AG09319 (cell line): ENCODE measurements around the gene ELOA.

Source experiments
- DNase-seq: peaks from one replicate; pipeline ENCODE4 v3.0.0-alpha.2; 2010; ENCODE audit warnings: low read depth; ENCODE audit errors: extremely low read depth
- CTCF ChIP-seq: IDR thresholded peaks from 2 replicates; pipeline ENCODE4 v1.5.1; 2011; ENCODE audit warnings: low read depth, mild to moderate bottlenecking, inconsistent platforms, low read length, moderate library complexity

The ELOA gene

GRCh38 chr1:23806280-23806679 is 63.0 kb downstream of the ELOA start:
- no peak for TF ChIP-seq CTCF
- DNase-seq, result no peak

DNA sequence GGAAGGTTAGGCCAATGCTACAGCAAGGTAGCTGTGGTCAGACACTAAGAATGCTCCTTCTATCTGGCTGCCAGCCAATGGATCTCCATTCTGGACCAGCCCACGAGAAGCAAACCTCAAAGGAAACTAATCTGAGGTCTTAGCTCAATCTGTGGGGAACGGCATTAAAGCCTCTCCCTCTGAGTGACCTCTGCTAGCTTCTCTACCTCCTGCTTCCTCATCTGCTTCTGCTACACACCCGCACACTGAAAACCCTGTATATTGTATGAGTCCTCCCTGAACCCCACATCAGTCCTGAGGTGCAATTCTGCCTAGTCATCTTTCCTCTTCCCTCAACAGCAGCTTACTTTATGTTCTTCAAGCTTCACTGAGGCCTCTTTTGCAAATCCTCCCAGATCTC is 64.2 kb downstream of the ELOA start:
- DNase-seq, result no peak
- no peak for TF ChIP-seq CTCF

DNA sequence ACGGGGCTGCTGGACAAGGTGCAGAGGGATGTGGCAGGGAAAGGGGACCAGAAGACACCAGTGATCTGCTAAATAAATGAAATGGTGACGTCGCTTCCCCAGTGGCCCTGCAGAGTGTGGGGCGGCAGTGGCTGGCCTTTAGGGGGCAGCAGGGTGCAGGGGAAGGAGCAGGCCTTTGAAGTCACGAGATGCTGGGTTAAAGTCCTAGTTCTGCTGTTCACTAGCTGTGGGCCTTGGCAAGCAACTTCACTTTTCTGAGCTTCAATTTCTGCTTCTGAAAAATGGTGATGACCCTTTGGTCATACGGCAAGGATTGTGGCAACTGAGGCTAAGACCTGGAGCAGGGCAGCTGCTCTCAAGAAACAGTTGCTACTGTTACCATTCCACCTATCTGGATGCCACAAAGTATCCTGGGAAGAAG is 66.5 kb downstream of the ELOA start:
- no peak for DNase-seq
- peak; percentile 73 for TF ChIP-seq CTCF

- TF ChIP-seq CTCF, result peak; percentile 57
- no peak for DNase-seq
These were observed 67.7 kb downstream of the ELOA start for GRCh38 chr1:23810818-23811540.
